ENCODE measurements around the gene PCDHGA10. TPM values are rescaled to one million over a fixed set of nuclear protein-coding genes. Genes with fewer than 3 reads are reported as not detected.
"Not testable (repeated sequence)": the region's sequence is repeated elsewhere in the genome, so short reads cannot be mapped to it uniquely, and the experiment has no call there.

PCDHGA10 gene
- total RNA-seq, 1 donor from 2014 or later = 4.2 TPM

GRCh38 chr5:141420855-141421488 is 8.2 kb downstream of the PCDHGA10 start, which contains the start of gene PCDHGA11:
PCDHGA11 (plus strand) TSS chr5:141421051; CDS start chr5:141421228, 177 bp downstream.
- no peak for DNase-seq (ENCODE audit: low spot score)

- no peak for DNase-seq (ENCODE audit: low spot score)
Measured at GRCh38 chr5:141421489-141421855, 8.7 kb downstream of the PCDHGA10 start.

- DNase-seq (ENCODE audit: low spot score) = no peak
Measured at GRCh38 chr5:141422742-141423291, 10.0 kb downstream of the PCDHGA10 start.

- no peak for DNase-seq (ENCODE audit: low spot score)
Measured at GRCh38 chr5:141427783-141428426, 15.1 kb downstream of the PCDHGA10 start.

GRCh38 chr5:141430332-141431113 is 17.7 kb downstream of the PCDHGA10 start, which contains the start of gene PCDHGA12:
PCDHGA12 (plus strand) TSS chr5:141430507; CDS start chr5:141430760, 253 bp downstream.
- no peak for DNase-seq (ENCODE audit: low spot score)

GRCh38 chr5:141431286-141431685 is 18.5 kb downstream of the PCDHGA10 start:
- DNase-seq (ENCODE audit: low spot score) = no peak

GRCh38 chr5:141432308-141432707 is 19.5 kb downstream of the PCDHGA10 start:
- DNase-seq (ENCODE audit: low spot score) = not testable (repeated sequence)

- not testable (repeated sequence) for DNase-seq (ENCODE audit: low spot score)
Measured at GRCh38 chr5:141432726-141433125, 19.9 kb downstream of the PCDHGA10 start.

GRCh38 chr5:141434006-141434405 is 21.2 kb downstream of the PCDHGA10 start:
- DNase-seq (ENCODE audit: low spot score) = no peak

- no peak for DNase-seq (ENCODE audit: low spot score)
Measured at GRCh38 chr5:141437221-141437620, 24.4 kb downstream of the PCDHGA10 start.

- no peak for DNase-seq (ENCODE audit: low spot score)
Measured at GRCh38 chr5:141439411-141440141, 26.8 kb downstream of the PCDHGA10 start.

- no peak for DNase-seq (ENCODE audit: low spot score)
Measured at GRCh38 chr5:141440341-141440740, 27.6 kb downstream of the PCDHGA10 start.

- DNase-seq (ENCODE audit: low spot score) = no peak
Measured at GRCh38 chr5:141441571-141442170, 28.9 kb downstream of the PCDHGA10 start.

- DNase-seq (ENCODE audit: low spot score) = no peak
Measured at GRCh38 chr5:141465351-141465750, 52.6 kb downstream of the PCDHGA10 start.

Other genes starting within 250 kb of the PCDHGA10 start
- gene PCDHB7, start 240.3 kb upstream of the PCDHGA10 start, total RNA-seq = 1.6 TPM
- 2.4 TPM for gene PCDHB8, start 235.2 kb upstream of the PCDHGA10 start, total RNA-seq
- 1.6 TPM for gene PCDHB16, start 230.6 kb upstream of the PCDHGA10 start, total RNA-seq
- 1.0 TPM for gene PCDHB9, start 225.8 kb upstream of the PCDHGA10 start, total RNA-seq
- 1.4 TPM for gene PCDHB10, start 220.6 kb upstream of the PCDHGA10 start, total RNA-seq
- gene PCDHB11, start 213.4 kb upstream of the PCDHGA10 start, total RNA-seq = 2.0 TPM
- gene PCDHB12, start 204.3 kb upstream of the PCDHGA10 start, total RNA-seq = 3.3 TPM
- 2.8 TPM for gene PCDHB13, start 199.1 kb upstream of the PCDHGA10 start, total RNA-seq
- 1.9 TPM for gene PCDHB14, start 189.6 kb upstream of the PCDHGA10 start, total RNA-seq
- gene PCDHB15, start 167.6 kb upstream of the PCDHGA10 start, total RNA-seq = 3.4 TPM
- gene SLC25A2, start 108.9 kb upstream of the PCDHGA10 start, total RNA-seq = 0.61 TPM
- 53.9 TPM for gene TAF7, start 92.2 kb upstream of the PCDHGA10 start, total RNA-seq
- 0.48 TPM for gene PCDHGA1, start 82.5 kb upstream of the PCDHGA10 start, total RNA-seq
- 3.7 TPM for gene PCDHGA2, start 74.2 kb upstream of the PCDHGA10 start, total RNA-seq
- gene PCDHGA3, start 69.2 kb upstream of the PCDHGA10 start, total RNA-seq = 2.2 TPM
- 1.3 TPM for gene PCDHGB1, start 62.9 kb upstream of the PCDHGA10 start, total RNA-seq
- 4.7 TPM for gene PCDHGA4, start 58.0 kb upstream of the PCDHGA10 start, total RNA-seq
- 3.1 TPM for gene PCDHGB2, start 53.0 kb upstream of the PCDHGA10 start, total RNA-seq
- 2.7 TPM for gene PCDHGA5, start 48.8 kb upstream of the PCDHGA10 start, total RNA-seq
- 2.7 TPM for gene PCDHGB3, start 42.7 kb upstream of the PCDHGA10 start, total RNA-seq
- gene PCDHGA6, start 39.1 kb upstream of the PCDHGA10 start, total RNA-seq = 3.1 TPM
- gene PCDHGA7, start 30.2 kb upstream of the PCDHGA10 start, total RNA-seq = 1.9 TPM
- 3.2 TPM for gene PCDHGB4, start 25.3 kb upstream of the PCDHGA10 start, total RNA-seq
- 0.87 TPM for gene PCDHGA8, start 20.4 kb upstream of the PCDHGA10 start, total RNA-seq
- 5.9 TPM for gene PCDHGB5, start 15.0 kb upstream of the PCDHGA10 start, total RNA-seq
- gene PCDHGA9, start 10.2 kb upstream of the PCDHGA10 start, total RNA-seq = 3.9 TPM
- 5.3 TPM for gene PCDHGB6, start 5.0 kb upstream of the PCDHGA10 start, total RNA-seq
- gene PCDHGB7, start 4.7 kb downstream of the PCDHGA10 start, total RNA-seq = 8.1 TPM
- gene PCDHGA11, start 8.1 kb downstream of the PCDHGA10 start, total RNA-seq = 3.1 TPM
- gene PCDHGA12, start 17.5 kb downstream of the PCDHGA10 start, total RNA-seq = 4.6 TPM
- gene PCDHGC3, start 63.0 kb downstream of the PCDHGA10 start, total RNA-seq = 46.8 TPM
- gene PCDHGC4, start 72.0 kb downstream of the PCDHGA10 start, total RNA-seq = 1.7 TPM
- 1.1 TPM for gene PCDHGC5, start 76.1 kb downstream of the PCDHGA10 start, total RNA-seq
- gene DIAPH1, start 206.0 kb downstream of the PCDHGA10 start, total RNA-seq = 49.5 TPM
- gene HDAC3, start 223.9 kb downstream of the PCDHGA10 start, total RNA-seq = 39.3 TPM
- gene RELL2, start 224.0 kb downstream of the PCDHGA10 start, total RNA-seq = 1.5 TPM
- 11.5 TPM for gene FCHSD1, start 238.4 kb downstream of the PCDHGA10 start, total RNA-seq